Daoy (cell line): ENCODE data around the gene PRR14L. TPM values are rescaled to one million over a fixed set of nuclear protein-coding genes. Genes with fewer than 3 reads are reported as not detected.
"Not testable (repeated sequence)": the region's sequence is repeated elsewhere in the genome, so short reads cannot be mapped to it uniquely, and the experiment has no call there.

ENCODE experiments used
- DNase-seq: peaks from one replicate; pipeline ENCODE4 v3.0.0-alpha.2; 2015; ENCODE audit warnings: low read depth
- total RNA-seq: library from RNA; depleted of rRNA; stranded (reverse); fragments of >200 nt; shearing (Covaris generic); gene quantifications from 2 replicates; pipeline ENCODE4 v1.2.3, GENCODE V29; 2014; rRNA removed

PRR14L gene
- 9.3 and 13.5 TPM in 2 replicates for total RNA-seq

GRCh38 chr22:31749636-31750364, at the start of gene PRR14L:
PRR14L (minus strand) TSS chr22:31750132; CDS start chr22:31738860, 11,272 bp downstream.
- DNase-seq = peak; percentile 97

GRCh38 chr22:31799358-31799757, 49.4 kb upstream of the PRR14L start:
- DNase-seq = not testable (repeated sequence)

- DNase-seq = no peak
Measured at GRCh38 chr22:31790240-31790639, 40.3 kb upstream of the PRR14L start.

- DNase-seq = no peak
Measured at GRCh38 chr22:31789803-31790202, 39.9 kb upstream of the PRR14L start.

- DNase-seq = no peak
Measured at GRCh38 chr22:31776231-31776630, 26.3 kb upstream of the PRR14L start.

- DNase-seq = no peak
Measured at GRCh38 chr22:31773416-31773815, 23.5 kb upstream of the PRR14L start.

GRCh38 chr22:31768422-31769059, 18.6 kb upstream of the PRR14L start:
- DNase-seq = no peak

GRCh38 chr22:31764785-31765184, 14.9 kb upstream of the PRR14L start:
- no peak for DNase-seq

GRCh38 chr22:31758860-31759259, 8.9 kb upstream of the PRR14L start:
- DNase-seq = not testable (repeated sequence)

- no peak for DNase-seq
Measured at GRCh38 chr22:31757265-31757664, 7.3 kb upstream of the PRR14L start.

GRCh38 chr22:31754813-31755212, 4.9 kb upstream of the PRR14L start:
- DNase-seq = no peak

- DNase-seq = peak; percentile 98
Measured at GRCh38 chr22:31753634-31754501, 3.9 kb upstream of the PRR14L start, which contains the start of gene DEPDC5. DEPDC5 (plus strand) TSS chr22:31754019; CDS start chr22:31754922, 903 bp downstream.

GRCh38 chr22:31753005-31753633, 3.2 kb upstream of the PRR14L start:
- DNase-seq = peak; percentile 25

GRCh38 chr22:31752096-31752847, 2.3 kb upstream of the PRR14L start:
- no peak for DNase-seq

GRCh38 chr22:31750365-31751284, 693 bp upstream of the PRR14L start:
- no peak for DNase-seq

GRCh38 chr22:31748490-31748889, 1.4 kb downstream of the PRR14L start:
- DNase-seq = peak; percentile 9

- no peak for DNase-seq
Measured at GRCh38 chr22:31747441-31747840, 2.5 kb downstream of the PRR14L start.

- no peak for DNase-seq
Measured at GRCh38 chr22:31743871-31744270, 6.1 kb downstream of the PRR14L start.

- DNase-seq = no peak
Measured at GRCh38 chr22:31742682-31743081, 7.2 kb downstream of the PRR14L start.

- DNase-seq = no peak
Measured at GRCh38 chr22:31742115-31742514, 7.8 kb downstream of the PRR14L start.
